Measurements from ENCODE around the gene GRPEL1. TPM values are rescaled to one million over a fixed set of nuclear protein-coding genes. Genes with fewer than 3 reads are reported as not detected.

GRPEL1 gene
- total RNA-seq, 1 donor from 2014 or later, result 55.8 TPM

DNA sequence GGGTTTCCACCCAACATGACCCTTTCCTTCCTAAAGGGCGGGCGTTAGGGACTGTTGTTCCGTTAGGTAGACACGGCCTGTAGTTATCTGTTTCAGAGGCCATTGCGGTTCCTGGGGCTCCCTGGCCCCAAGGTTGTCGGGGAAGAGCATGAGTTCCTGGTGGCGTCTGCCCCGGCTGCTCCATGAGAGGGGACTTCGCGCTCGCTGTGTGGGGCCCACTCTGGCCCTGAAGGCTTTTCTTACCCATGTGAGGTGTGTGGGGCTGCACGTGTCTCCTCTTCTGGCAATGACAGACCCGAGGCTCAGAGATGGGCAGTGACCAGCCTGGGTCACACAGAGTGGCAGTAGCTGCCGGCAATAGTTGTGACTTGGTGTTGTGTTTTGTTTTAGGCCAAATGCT is 15.6 kb downstream of the GRPEL1 start:
- H3K4me3 ChIP-seq (ENCODE audit: insufficient read depth, low read depth, low read length), result no peak overlapping the region
- peaks cover 78% of the 10 kb centered on the region for H4K20me1 ChIP-seq (ENCODE audit: insufficient read depth, low read length)
- no peak overlapping the region for H3K27ac ChIP-seq (ENCODE audit: low read depth, low read length)
- peaks cover 73% of the 10 kb centered on the region for H3K79me2 ChIP-seq (ENCODE audit: insufficient read depth, low read length)
- H2AFZ ChIP-seq (ENCODE audit: low read depth, low read length), result no peak overlapping the region
- no peaks in the 10 kb centered on the region for H3K9me3 ChIP-seq (ENCODE audit: insufficient read depth, low read depth, low read length)
- H3K9me3 Mint-ChIP-seq (ENCODE audit: unreplicated experiment), result no peaks in the 10 kb centered on the region
- peaks cover 12% of the 10 kb centered on the region for H3K4me1 Mint-ChIP-seq (ENCODE audit: low read depth, unreplicated experiment)
- no peak overlapping the region for H3K27ac Mint-ChIP-seq (ENCODE audit: unreplicated experiment)
- H3K4me2 ChIP-seq (ENCODE audit: low read length), result no peak overlapping the region
- DNase-seq (ENCODE audit: low read depth), result no peak
- no peak overlapping the region for H3K4me3 Mint-ChIP-seq (ENCODE audit: unreplicated experiment)
- peaks cover 2% of the 10 kb centered on the region for H3K36me3 ChIP-seq (ENCODE audit: insufficient read depth, low read length)
- no peak overlapping the region for H3K9ac ChIP-seq (ENCODE audit: low read length)
- TF ChIP-seq, protein P1, sequence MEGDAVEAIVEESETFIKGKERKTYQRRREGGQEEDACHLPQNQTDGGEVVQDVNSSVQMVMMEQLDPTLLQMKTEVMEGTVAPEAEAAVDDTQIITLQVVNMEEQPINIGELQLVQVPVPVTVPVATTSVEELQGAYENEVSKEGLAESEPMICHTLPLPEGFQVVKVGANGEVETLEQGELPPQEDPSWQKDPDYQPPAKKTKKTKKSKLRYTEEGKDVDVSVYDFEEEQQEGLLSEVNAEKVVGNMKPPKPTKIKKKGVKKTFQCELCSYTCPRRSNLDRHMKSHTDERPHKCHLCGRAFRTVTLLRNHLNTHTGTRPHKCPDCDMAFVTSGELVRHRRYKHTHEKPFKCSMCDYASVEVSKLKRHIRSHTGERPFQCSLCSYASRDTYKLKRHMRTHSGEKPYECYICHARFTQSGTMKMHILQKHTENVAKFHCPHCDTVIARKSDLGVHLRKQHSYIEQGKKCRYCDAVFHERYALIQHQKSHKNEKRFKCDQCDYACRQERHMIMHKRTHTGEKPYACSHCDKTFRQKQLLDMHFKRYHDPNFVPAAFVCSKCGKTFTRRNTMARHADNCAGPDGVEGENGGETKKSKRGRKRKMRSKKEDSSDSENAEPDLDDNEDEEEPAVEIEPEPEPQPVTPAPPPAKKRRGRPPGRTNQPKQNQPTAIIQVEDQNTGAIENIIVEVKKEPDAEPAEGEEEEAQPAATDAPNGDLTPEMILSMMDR (IDR thresholded peaks at IDR 0.05; ENCODE audit: insufficient read depth, low read depth, low read length), result no peak
- no peak for TF ChIP-seq EZH2 (IDR thresholded peaks at IDR 0.05; ENCODE audit: insufficient read depth, low read length)
- no peaks in the 10 kb centered on the region for H3K27me3 Mint-ChIP-seq (ENCODE audit: low read depth, unreplicated experiment)
- H3K27me3 ChIP-seq (ENCODE audit: insufficient read depth, low read length), result no peaks in the 10 kb centered on the region
- H3K4me1 ChIP-seq (ENCODE audit: insufficient read depth, low read length), result peaks cover 2% of the 10 kb centered on the region
- no peak for FAIRE-seq
- peaks cover 10% of the 10 kb centered on the region for H3K36me3 Mint-ChIP-seq (ENCODE audit: low read depth, unreplicated experiment)

DNA sequence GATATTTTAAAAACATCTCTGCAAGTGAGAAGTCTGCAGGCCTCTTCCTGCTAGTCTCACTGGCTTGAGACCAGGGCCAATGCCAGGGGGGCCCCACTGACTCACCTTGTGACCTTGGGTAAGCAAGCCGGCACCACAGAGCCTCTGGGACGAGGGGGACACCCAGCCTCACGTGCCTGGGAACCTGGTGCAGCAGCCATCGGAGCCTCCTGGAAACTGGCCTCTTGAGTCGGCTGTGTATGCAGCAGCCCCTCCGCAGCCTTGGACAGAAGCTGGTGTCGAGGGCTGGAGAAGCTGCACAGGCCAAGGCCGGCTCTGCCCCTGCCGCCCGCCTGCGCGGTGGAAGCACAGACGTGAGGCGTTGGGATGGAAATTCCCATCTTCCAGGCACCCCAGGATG is 16.0 kb downstream of the GRPEL1 start:
- no peak overlapping the region for H3K4me2 ChIP-seq (ENCODE audit: low read length)
- DNase-seq (ENCODE audit: low read depth) (no peak), FAIRE-seq (no peak)
- peaks cover 82% of the 10 kb centered on the region for H4K20me1 ChIP-seq (ENCODE audit: insufficient read depth, low read length)
- TF ChIP-seq, protein P1 (IDR thresholded peaks at IDR 0.05; ENCODE audit: insufficient read depth, low read depth, low read length), result no peak
- TF ChIP-seq EZH2 (IDR thresholded peaks at IDR 0.05; ENCODE audit: insufficient read depth, low read length), result no peak
- H3K4me3 ChIP-seq (ENCODE audit: insufficient read depth, low read depth, low read length), result no peak overlapping the region
- no peaks in the 10 kb centered on the region for H3K9me3 ChIP-seq (ENCODE audit: insufficient read depth, low read depth, low read length)
- Mint-ChIP-seq H3K27me3 (ENCODE audit: low read depth, unreplicated experiment) (no peaks in the 10 kb centered on the region), H3K9me3 (ENCODE audit: unreplicated experiment) (no peaks in the 10 kb centered on the region), H3K27ac (ENCODE audit: unreplicated experiment) (no peak overlapping the region), H3K4me1 (ENCODE audit: low read depth, unreplicated experiment) (peaks cover 13% of the 10 kb centered on the region), H3K36me3 (ENCODE audit: low read depth, unreplicated experiment) (peaks cover 10% of the 10 kb centered on the region), H3K4me3 (ENCODE audit: unreplicated experiment) (no peak overlapping the region)
- H3K9ac ChIP-seq (ENCODE audit: low read length), result no peak overlapping the region
- no peak overlapping the region for H2AFZ ChIP-seq (ENCODE audit: low read depth, low read length)
- peaks cover 74% of the 10 kb centered on the region for H3K79me2 ChIP-seq (ENCODE audit: insufficient read depth, low read length)
- peaks cover 2% of the 10 kb centered on the region for H3K36me3 ChIP-seq (ENCODE audit: insufficient read depth, low read length)
- peaks cover 2% of the 10 kb centered on the region for H3K4me1 ChIP-seq (ENCODE audit: insufficient read depth, low read length)
- H3K27ac ChIP-seq (ENCODE audit: low read depth, low read length), result no peak overlapping the region
- no peaks in the 10 kb centered on the region for H3K27me3 ChIP-seq (ENCODE audit: insufficient read depth, low read length)

DNA sequence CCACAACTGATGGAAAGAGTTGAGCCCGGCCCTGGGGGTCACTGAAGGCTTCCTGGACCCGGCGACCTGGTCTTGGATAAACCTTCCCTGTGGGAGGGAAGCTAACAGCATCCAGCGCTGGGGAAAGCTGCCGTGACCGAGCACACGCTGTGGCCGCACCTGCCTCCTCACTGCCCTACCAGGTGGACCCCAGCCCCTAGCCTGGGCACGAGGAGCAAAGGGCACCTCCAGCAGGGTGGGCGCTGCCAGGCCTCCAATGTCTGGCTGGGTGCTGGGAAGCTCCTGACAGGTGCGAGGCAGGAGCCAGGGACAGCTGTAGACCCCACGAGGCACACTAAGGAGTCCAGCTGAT is 16.7 kb downstream of the GRPEL1 start:
- FAIRE-seq (no peak), DNase-seq (ENCODE audit: low read depth) (no peak)
- H3K4me3 Mint-ChIP-seq (ENCODE audit: unreplicated experiment), result no peak overlapping the region
- peaks cover 2% of the 10 kb centered on the region for H3K4me1 ChIP-seq (ENCODE audit: insufficient read depth, low read length)
- no peak overlapping the region for H3K4me3 ChIP-seq (ENCODE audit: insufficient read depth, low read depth, low read length)
- peaks cover 78% of the 10 kb centered on the region for H3K79me2 ChIP-seq (ENCODE audit: insufficient read depth, low read length)
- no peaks in the 10 kb centered on the region for H3K9me3 Mint-ChIP-seq (ENCODE audit: unreplicated experiment)
- H3K36me3 ChIP-seq (ENCODE audit: insufficient read depth, low read length), result no peaks in the 10 kb centered on the region
- no peak overlapping the region for H3K4me2 ChIP-seq (ENCODE audit: low read length)
- H2AFZ ChIP-seq (ENCODE audit: low read depth, low read length), result no peak overlapping the region
- peaks cover 87% of the 10 kb centered on the region for H4K20me1 ChIP-seq (ENCODE audit: insufficient read depth, low read length)
- no peak overlapping the region for H3K27ac ChIP-seq (ENCODE audit: low read depth, low read length)
- TF ChIP-seq, protein P1 (IDR thresholded peaks at IDR 0.05; ENCODE audit: insufficient read depth, low read depth, low read length), result no peak
- no peak overlapping the region for H3K27ac Mint-ChIP-seq (ENCODE audit: unreplicated experiment)
- no peaks in the 10 kb centered on the region for H3K9me3 ChIP-seq (ENCODE audit: insufficient read depth, low read depth, low read length)
- no peaks in the 10 kb centered on the region for H3K27me3 ChIP-seq (ENCODE audit: insufficient read depth, low read length)
- H3K27me3 Mint-ChIP-seq (ENCODE audit: low read depth, unreplicated experiment), result no peaks in the 10 kb centered on the region
- peaks cover 21% of the 10 kb centered on the region for H3K4me1 Mint-ChIP-seq (ENCODE audit: low read depth, unreplicated experiment)
- peaks cover 13% of the 10 kb centered on the region for H3K36me3 Mint-ChIP-seq (ENCODE audit: low read depth, unreplicated experiment)
- no peak overlapping the region for H3K9ac ChIP-seq (ENCODE audit: low read length)
